Measurements from ENCODE around the gene ATP1A2.

The ATP1A2 gene

GRCh38 chr1:160161965-160162705 is 46.6 kb downstream of the ATP1A2 start:
- Histone ChIP-seq H3K4me3 (ENCODE audit: insufficient read depth, low read depth, low read length) (no peak overlapping the region), H3K27me3 (ENCODE audit: control insufficient read depth, insufficient read depth, low read length, poor library complexity, severe bottlenecking) (peaks cover 12% of the 10 kb centered on the region), H3K36me3 (ENCODE audit: control insufficient read depth, insufficient read depth, low read length) (no peaks in the 10 kb centered on the region), H3K4me1 (ENCODE audit: control insufficient read depth, insufficient read depth, low read length) (no peaks in the 10 kb centered on the region), H3K9me3 (ENCODE audit: control insufficient read depth, low read length) (no peaks in the 10 kb centered on the region), H3K27ac (ENCODE audit: insufficient read depth, low read depth, low read length, poor library complexity, severe bottlenecking) (no peak overlapping the region)
- 38 to 43% methylated on average over 6 of the region's 6 CpGs for WGBS, 2 experiments

GRCh38 chr1:160162931-160163330 is 47.4 kb downstream of the ATP1A2 start:
- H3K9me3 ChIP-seq (ENCODE audit: control insufficient read depth, low read length) = no peaks in the 10 kb centered on the region
- WGBS, 2 experiments = 94 to 97% methylated on average over 2 of the region's 2 CpGs
- H3K4me3 ChIP-seq (ENCODE audit: insufficient read depth, low read depth, low read length) = no peak overlapping the region
- H3K36me3 ChIP-seq (ENCODE audit: control insufficient read depth, insufficient read depth, low read length) = no peaks in the 10 kb centered on the region
- no peak overlapping the region for H3K27ac ChIP-seq (ENCODE audit: insufficient read depth, low read depth, low read length, poor library complexity, severe bottlenecking)
- peaks cover 20% of the 10 kb centered on the region for H3K27me3 ChIP-seq (ENCODE audit: control insufficient read depth, insufficient read depth, low read length, poor library complexity, severe bottlenecking)
- H3K4me1 ChIP-seq (ENCODE audit: control insufficient read depth, insufficient read depth, low read length) = no peaks in the 10 kb centered on the region

DNA sequence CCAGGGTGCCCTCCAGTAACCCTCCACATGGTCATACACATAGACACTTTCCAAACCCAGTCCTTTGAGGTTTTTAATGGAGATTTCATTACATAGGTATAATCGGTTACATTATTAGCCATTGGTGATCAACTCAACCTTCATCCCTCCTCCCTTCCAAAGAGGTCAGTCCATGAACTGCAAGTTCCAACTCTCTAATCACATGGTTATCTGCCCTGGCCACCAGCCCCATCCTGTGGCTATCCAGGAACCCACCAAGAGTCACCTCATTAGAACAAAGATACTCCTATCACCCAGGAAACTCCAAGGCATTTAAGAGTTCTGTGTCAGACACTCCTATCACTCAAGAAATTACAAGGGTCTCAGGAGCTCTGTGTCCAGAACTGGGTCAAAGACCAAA is 48.1 kb downstream of the ATP1A2 start:
- peaks cover 2% of the 10 kb centered on the region for H3K4me1 ChIP-seq (ENCODE audit: control insufficient read depth, insufficient read depth, low read length)
- 95 to 96% methylated on average over 1 of the region's 1 CpG for WGBS, 2 experiments

GRCh38 chr1:160164121-160164520 is 48.6 kb downstream of the ATP1A2 start:
- Histone ChIP-seq H3K36me3 (ENCODE audit: control insufficient read depth, insufficient read depth, low read length) (no peaks in the 10 kb centered on the region), H3K4me3 (ENCODE audit: insufficient read depth, low read depth, low read length) (no peak overlapping the region), H3K9me3 (ENCODE audit: control insufficient read depth, low read length) (no peaks in the 10 kb centered on the region), H3K27me3 (ENCODE audit: control insufficient read depth, insufficient read depth, low read length, poor library complexity, severe bottlenecking) (peaks cover 27% of the 10 kb centered on the region), H3K4me1 (ENCODE audit: control insufficient read depth, insufficient read depth, low read length) (peaks cover 8% of the 10 kb centered on the region), H3K27ac (ENCODE audit: insufficient read depth, low read depth, low read length, poor library complexity, severe bottlenecking) (no peak overlapping the region)
- 94 to 95% methylated on average over 10 of the region's 10 CpGs for WGBS, 2 experiments

More for the DNA sequence above, 48.1 kb downstream of the ATP1A2 start:
- no peaks in the 10 kb centered on the region for H3K9me3 ChIP-seq (ENCODE audit: control insufficient read depth, low read length)
- no peak overlapping the region for H3K4me3 ChIP-seq (ENCODE audit: insufficient read depth, low read depth, low read length)
- peaks cover 24% of the 10 kb centered on the region for H3K27me3 ChIP-seq (ENCODE audit: control insufficient read depth, insufficient read depth, low read length, poor library complexity, severe bottlenecking)
- H3K27ac ChIP-seq (ENCODE audit: insufficient read depth, low read depth, low read length, poor library complexity, severe bottlenecking) = no peak overlapping the region
- H3K36me3 ChIP-seq (ENCODE audit: control insufficient read depth, insufficient read depth, low read length) = no peaks in the 10 kb centered on the region

DNA sequence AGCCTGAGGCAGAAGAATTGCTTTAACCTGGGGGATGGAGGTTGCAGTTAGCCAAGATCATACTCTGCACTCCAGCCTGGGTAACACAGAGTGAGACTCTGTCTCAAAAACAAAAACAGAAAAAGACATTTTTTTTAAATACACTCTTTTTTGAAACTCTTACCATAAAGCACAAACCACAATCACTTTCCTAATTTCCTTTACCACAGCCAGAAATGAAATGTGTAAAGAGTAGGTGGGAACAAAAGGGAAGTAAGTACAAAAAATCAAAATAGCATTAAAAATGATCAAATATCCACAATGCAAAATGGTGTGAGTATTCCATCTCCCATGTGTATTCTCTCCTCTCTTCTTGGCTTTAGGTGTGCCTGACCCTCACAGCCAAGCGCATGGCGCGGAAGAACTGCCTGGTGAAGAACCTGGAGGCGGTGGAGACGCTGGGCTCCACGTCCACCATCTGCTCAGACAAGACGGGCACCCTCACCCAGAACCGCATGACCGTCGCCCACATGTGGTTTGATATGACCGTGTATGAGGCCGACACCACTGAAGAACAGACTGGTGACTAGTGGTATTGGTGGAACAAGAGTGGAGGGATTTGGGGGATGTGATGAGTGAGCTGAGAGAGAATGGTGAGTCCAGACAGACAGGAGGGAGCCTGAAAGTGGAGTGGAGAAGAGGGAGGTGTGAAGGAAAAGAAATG is 50.8 kb downstream of the ATP1A2 start:
- H3K36me3 ChIP-seq (ENCODE audit: control insufficient read depth, insufficient read depth, low read length) = no peaks in the 10 kb centered on the region
- no peak overlapping the region for H3K27ac ChIP-seq (ENCODE audit: insufficient read depth, low read depth, low read length, poor library complexity, severe bottlenecking)
- 88% methylated on average over 12 of the region's 12 CpGs for WGBS, 2 experiments
- peaks cover 39% of the 10 kb centered on the region for H3K27me3 ChIP-seq (ENCODE audit: control insufficient read depth, insufficient read depth, low read length, poor library complexity, severe bottlenecking)
- H3K4me3 ChIP-seq (ENCODE audit: insufficient read depth, low read depth, low read length) = no peak overlapping the region
- no peaks in the 10 kb centered on the region for H3K9me3 ChIP-seq (ENCODE audit: control insufficient read depth, low read length)
- peaks cover 27% of the 10 kb centered on the region for H3K4me1 ChIP-seq (ENCODE audit: control insufficient read depth, insufficient read depth, low read length)

DNA sequence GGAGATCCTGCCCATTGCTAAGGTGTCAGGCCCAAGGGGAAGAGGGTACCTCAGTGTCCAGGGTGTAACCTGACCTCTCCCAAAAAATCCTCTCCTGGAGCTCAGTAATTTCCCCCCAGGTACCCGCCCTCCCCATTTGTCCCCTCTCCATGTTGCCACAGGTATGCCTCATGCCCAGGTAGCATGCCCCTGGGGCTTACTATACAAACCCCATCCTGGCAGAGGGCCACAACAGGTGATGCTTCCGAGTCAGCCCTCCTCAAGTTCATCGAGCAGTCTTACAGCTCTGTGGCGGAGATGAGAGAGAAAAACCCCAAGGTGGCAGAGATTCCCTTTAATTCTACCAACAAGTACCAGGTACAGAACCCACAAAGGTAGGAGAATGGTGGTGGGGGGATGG is 51.5 kb downstream of the ATP1A2 start:
- 90 to 92% methylated on average over 4 of the region's 4 CpGs for WGBS, 2 experiments
- no peaks in the 10 kb centered on the region for H3K36me3 ChIP-seq (ENCODE audit: control insufficient read depth, insufficient read depth, low read length)
- no peaks in the 10 kb centered on the region for H3K9me3 ChIP-seq (ENCODE audit: control insufficient read depth, low read length)
- peaks cover 35% of the 10 kb centered on the region for H3K4me1 ChIP-seq (ENCODE audit: control insufficient read depth, insufficient read depth, low read length)
- H3K27ac ChIP-seq (ENCODE audit: insufficient read depth, low read depth, low read length, poor library complexity, severe bottlenecking) = no peak overlapping the region
- no peak overlapping the region for H3K4me3 ChIP-seq (ENCODE audit: insufficient read depth, low read depth, low read length)
- peaks cover 46% of the 10 kb centered on the region for H3K27me3 ChIP-seq (ENCODE audit: control insufficient read depth, insufficient read depth, low read length, poor library complexity, severe bottlenecking)

DNA sequence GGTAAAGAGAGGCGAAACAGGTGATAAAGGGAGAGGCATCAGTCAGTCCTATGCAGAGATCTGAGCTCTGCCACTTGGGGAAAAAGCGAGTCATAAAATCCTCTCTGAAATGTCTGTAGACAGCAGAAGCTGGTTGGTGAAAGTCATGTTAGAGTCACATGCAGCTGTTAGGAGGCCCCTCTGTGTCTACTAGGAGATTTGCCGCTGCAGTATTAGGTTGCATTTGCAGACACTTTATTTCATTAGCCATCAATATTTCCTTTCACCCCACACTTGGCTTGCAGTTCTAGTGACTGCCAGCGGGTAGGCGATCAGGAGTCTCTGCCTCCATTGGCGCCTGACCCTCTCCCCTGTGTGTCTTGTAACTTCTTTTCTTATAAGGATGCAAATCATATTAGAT is 52.0 kb downstream of the ATP1A2 start:
- Histone ChIP-seq H3K4me1 (ENCODE audit: control insufficient read depth, insufficient read depth, low read length) (peaks cover 39% of the 10 kb centered on the region), H3K27ac (ENCODE audit: insufficient read depth, low read depth, low read length, poor library complexity, severe bottlenecking) (no peak overlapping the region), H3K4me3 (ENCODE audit: insufficient read depth, low read depth, low read length) (no peak overlapping the region), H3K9me3 (ENCODE audit: control insufficient read depth, low read length) (no peaks in the 10 kb centered on the region), H3K27me3 (ENCODE audit: control insufficient read depth, insufficient read depth, low read length, poor library complexity, severe bottlenecking) (peaks cover 51% of the 10 kb centered on the region), H3K36me3 (ENCODE audit: control insufficient read depth, insufficient read depth, low read length) (no peaks in the 10 kb centered on the region)
- 90 to 95% methylated on average over 6 of the region's 6 CpGs for WGBS, 2 experiments

- WGBS, 2 experiments = 95 to 97% methylated on average over 5 of the region's 5 CpGs
- no peak overlapping the region for H3K4me3 ChIP-seq (ENCODE audit: insufficient read depth, low read depth, low read length)
- H3K27ac ChIP-seq (ENCODE audit: insufficient read depth, low read depth, low read length, poor library complexity, severe bottlenecking) = no peak overlapping the region
- H3K36me3 ChIP-seq (ENCODE audit: control insufficient read depth, insufficient read depth, low read length) = no peaks in the 10 kb centered on the region
- peaks cover 39% of the 10 kb centered on the region for H3K4me1 ChIP-seq (ENCODE audit: control insufficient read depth, insufficient read depth, low read length)
- no peaks in the 10 kb centered on the region for H3K9me3 ChIP-seq (ENCODE audit: control insufficient read depth, low read length)
- H3K27me3 ChIP-seq (ENCODE audit: control insufficient read depth, insufficient read depth, low read length, poor library complexity, severe bottlenecking) = peaks cover 56% of the 10 kb centered on the region
Measured at GRCh38 chr1:160168016-160168415, 52.5 kb downstream of the ATP1A2 start.

DNA sequence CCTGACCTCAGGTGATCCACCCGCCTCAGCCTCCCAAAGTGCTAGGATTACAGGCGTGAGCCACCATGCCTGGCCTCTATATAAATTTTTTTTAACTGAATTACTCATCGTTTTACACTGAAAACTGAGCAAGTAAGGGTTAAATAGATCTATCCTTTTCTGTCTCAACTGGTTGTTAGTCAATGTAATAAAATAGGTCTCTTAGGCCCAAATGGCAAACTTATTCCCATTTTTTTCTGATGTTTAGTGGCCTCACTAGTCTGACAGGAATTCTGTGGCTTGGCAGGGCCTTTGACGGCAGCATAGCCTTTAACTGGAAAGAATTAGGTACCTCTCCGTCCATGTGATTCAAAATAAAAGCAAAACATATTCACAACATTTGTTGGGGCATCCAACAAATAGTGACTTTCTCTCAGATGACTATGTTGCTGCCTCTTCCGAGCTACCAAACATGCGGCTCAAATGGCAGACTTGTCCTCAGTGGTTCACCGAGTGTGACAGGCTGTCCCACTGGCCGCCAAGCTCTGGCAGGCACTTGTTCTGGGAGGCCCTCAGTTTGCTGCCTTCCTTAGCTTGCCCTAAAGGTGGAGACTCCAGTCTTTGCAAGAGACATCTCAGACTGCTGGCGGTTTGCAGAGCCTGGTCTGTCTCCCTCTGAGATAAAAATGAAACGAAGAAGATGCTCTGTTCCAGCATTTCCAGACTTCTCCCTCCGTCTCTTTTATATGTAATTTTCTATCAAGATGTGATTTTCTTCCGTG is 53.2 kb downstream of the ATP1A2 start:
- no peak overlapping the region for H3K4me3 ChIP-seq (ENCODE audit: insufficient read depth, low read depth, low read length)
- peaks cover 58% of the 10 kb centered on the region for H3K27me3 ChIP-seq (ENCODE audit: control insufficient read depth, insufficient read depth, low read length, poor library complexity, severe bottlenecking)
- H3K36me3 ChIP-seq (ENCODE audit: control insufficient read depth, insufficient read depth, low read length) = no peaks in the 10 kb centered on the region
- peak overlapping the region; percentile 4 for H3K27ac ChIP-seq (ENCODE audit: insufficient read depth, low read depth, low read length, poor library complexity, severe bottlenecking)
- WGBS, 2 experiments = 33 to 37% methylated on average over 13 of the region's 13 CpGs
- H3K9me3 ChIP-seq (ENCODE audit: control insufficient read depth, low read length) = no peaks in the 10 kb centered on the region
- peaks cover 39% of the 10 kb centered on the region for H3K4me1 ChIP-seq (ENCODE audit: control insufficient read depth, insufficient read depth, low read length)
